BJ (cell line): ENCODE data around the gene SVOPL. TPM values are rescaled to one million over a fixed set of nuclear protein-coding genes. Genes with fewer than 3 reads are reported as not detected.

Source experiments
- CTCF ChIA-PET: fragments of 350-600 bp; formaldehyde crosslinking; extraction: SDS; loops from one replicate; lab custom pipeline; 2021; ENCODE audit warnings: antibody characterized with exemption, inconsistent platforms; lab: Yijun Ruan, JAX
- POLR2A ChIA-PET: fragments of 300-600 bp; sonication (Branson Sonifier 250); formaldehyde crosslinking; extraction: SDS; loops from one replicate; lab custom pipeline; 2021; ENCODE audit warnings: antibody characterized with exemption; lab: Charles Lee
- DNase-seq: peaks from one replicate; pipeline ENCODE4 v3.0.0-alpha.2; 2011; ENCODE audit warnings: low read depth
- H3K27me3 ChIP-seq: 2 replicates; pipeline ENCODE4 v1.6.0; 2011; ENCODE audit warnings: low read length; ENCODE audit not compliant: control insufficient read depth, insufficient read depth
- H3K36me3 ChIP-seq: 2 replicates; pipeline ENCODE4 v1.5.1; 2011; ENCODE audit warnings: low read length; ENCODE audit not compliant: control insufficient read depth, insufficient read depth
- H3K4me3 ChIP-seq: 2 replicates; pipeline ENCODE4 v1.5.1; 2011; ENCODE audit warnings: low read depth, mild to moderate bottlenecking, control low read depth, low read length
- polyA plus RNA-seq: library from polyadenylated mRNA; depleted of rRNA; stranded (reverse); fragments of >200 nt; gene quantifications from 2 replicates; pipeline ENCODE4 v1.2.3, GENCODE V29; 2011
- TF ChIP-seq, protein P1 (sequence below): IDR thresholded peaks from 2 replicates; pipeline ENCODE4 v1.5.1; 2011; ENCODE audit warnings: low read depth, mild to moderate bottlenecking, control low read depth, inconsistent platforms, low read length, moderate library complexity; ENCODE audit not compliant: insufficient read depth

Gene SVOPL
- polyA plus RNA-seq, 1 experiment, result not detected

DNA sequence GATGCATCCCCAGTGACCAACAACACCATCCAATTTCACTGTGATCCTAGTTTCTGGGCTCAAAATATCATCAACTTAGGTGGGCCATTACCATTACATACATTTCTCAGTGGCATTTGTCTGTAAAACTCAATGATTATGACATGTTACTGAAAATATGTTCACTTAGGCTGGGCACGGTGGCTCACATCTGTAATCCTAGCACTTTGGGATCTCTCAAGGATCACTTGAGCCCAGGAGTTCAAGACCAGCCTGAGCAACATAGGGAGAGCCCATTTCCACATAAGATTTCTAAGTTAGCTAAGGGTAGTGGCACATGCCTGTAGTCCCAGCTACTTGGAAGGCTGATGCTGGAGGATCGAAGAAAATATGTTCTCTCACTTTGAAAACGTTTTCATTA, 150.1 kb downstream of the SVOPL start:
- Histone ChIP-seq H3K27me3 (no peaks in the 10 kb centered on the region), H3K4me3 (no peak overlapping the region), H3K36me3 (peaks cover 4% of the 10 kb centered on the region; the same call in 1 of the 2 replicates)
- ChIA-PET POLR2A (no interaction called here), CTCF (no interaction called here)
- no peak for DNase-seq
- TF ChIP-seq, protein P1, sequence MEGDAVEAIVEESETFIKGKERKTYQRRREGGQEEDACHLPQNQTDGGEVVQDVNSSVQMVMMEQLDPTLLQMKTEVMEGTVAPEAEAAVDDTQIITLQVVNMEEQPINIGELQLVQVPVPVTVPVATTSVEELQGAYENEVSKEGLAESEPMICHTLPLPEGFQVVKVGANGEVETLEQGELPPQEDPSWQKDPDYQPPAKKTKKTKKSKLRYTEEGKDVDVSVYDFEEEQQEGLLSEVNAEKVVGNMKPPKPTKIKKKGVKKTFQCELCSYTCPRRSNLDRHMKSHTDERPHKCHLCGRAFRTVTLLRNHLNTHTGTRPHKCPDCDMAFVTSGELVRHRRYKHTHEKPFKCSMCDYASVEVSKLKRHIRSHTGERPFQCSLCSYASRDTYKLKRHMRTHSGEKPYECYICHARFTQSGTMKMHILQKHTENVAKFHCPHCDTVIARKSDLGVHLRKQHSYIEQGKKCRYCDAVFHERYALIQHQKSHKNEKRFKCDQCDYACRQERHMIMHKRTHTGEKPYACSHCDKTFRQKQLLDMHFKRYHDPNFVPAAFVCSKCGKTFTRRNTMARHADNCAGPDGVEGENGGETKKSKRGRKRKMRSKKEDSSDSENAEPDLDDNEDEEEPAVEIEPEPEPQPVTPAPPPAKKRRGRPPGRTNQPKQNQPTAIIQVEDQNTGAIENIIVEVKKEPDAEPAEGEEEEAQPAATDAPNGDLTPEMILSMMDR, result no peak

DNA sequence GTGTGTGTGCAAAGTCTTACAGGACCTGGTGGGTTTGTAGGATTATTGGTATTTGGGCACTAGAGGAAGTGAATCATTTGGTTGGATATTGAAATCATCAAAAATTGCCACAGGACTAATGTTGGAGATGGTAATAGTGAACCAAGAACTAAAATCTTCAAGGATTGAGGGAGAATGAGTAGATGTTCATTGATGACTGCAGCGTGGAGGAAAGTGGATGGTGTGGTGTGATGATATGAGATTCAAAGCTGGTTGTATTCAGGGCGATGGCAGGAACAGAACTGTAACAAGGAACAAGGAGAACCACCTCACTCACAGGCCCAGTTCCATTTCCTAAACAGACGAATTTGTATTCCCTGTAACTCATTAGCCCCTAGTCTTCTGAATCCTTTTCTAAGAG, 150.8 kb downstream of the SVOPL start:
- CTCF ChIA-PET, result no interaction called here
- Histone ChIP-seq H3K36me3 (peaks cover 4% of the 10 kb centered on the region; the same call in 1 of the 2 replicates), H3K27me3 (no peaks in the 10 kb centered on the region), H3K4me3 (no peak overlapping the region)
- DNase-seq, result no peak
- TF ChIP-seq, protein P1, result no peak
- POLR2A ChIA-PET, result no interaction called here

DNA sequence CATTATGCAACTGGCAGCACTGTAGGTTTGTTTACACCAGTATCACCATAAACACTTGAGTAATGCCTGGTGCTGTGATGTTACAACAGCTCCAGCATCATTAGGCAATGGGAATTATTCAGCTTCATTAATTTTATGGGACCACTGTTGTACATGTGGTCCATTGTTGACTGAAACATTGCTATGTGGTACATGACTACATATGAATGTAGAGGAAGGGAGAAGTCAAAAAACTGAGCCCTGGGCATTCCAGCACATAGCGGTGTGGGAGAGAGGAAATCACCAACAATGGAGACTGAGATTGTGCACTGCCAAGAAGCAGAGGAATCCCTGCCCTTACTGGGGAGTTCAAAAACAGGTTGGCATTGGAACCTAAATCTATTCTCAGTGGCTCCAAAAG, 152.1 kb downstream of the SVOPL start:
- Histone ChIP-seq H3K36me3 (peaks cover 2% of the 10 kb centered on the region; the same call in 1 of the 2 replicates), H3K27me3 (no peaks in the 10 kb centered on the region), H3K4me3 (no peak overlapping the region)
- POLR2A ChIA-PET, result no interaction called here
- CTCF ChIA-PET, result no interaction called here
- TF ChIP-seq, protein P1, result no peak
- DNase-seq, result no peak

DNA sequence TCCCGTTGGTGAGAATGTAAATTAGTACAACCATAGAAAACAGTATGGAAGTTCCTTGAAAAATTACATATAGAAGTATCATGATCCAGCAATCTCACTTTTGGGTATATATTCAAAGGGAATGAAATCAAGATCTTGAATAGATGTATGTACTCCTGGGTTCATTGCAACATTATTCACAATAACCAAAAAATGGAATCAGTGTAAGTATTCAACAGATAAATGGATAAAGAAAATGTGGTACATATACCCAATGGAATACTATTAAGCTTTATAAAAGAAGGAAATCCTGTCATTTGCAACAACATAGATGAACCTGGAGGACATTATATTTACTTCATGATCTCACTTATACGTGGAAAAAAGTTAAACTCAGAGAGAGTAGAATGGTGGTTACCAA, 154.3 kb downstream of the SVOPL start:
- H3K36me3 ChIP-seq, result peaks cover 2% of the 10 kb centered on the region; the same call in 1 of the 2 replicates
- POLR2A ChIA-PET, result no interaction called here
- CTCF ChIA-PET, result no interaction called here

DNA sequence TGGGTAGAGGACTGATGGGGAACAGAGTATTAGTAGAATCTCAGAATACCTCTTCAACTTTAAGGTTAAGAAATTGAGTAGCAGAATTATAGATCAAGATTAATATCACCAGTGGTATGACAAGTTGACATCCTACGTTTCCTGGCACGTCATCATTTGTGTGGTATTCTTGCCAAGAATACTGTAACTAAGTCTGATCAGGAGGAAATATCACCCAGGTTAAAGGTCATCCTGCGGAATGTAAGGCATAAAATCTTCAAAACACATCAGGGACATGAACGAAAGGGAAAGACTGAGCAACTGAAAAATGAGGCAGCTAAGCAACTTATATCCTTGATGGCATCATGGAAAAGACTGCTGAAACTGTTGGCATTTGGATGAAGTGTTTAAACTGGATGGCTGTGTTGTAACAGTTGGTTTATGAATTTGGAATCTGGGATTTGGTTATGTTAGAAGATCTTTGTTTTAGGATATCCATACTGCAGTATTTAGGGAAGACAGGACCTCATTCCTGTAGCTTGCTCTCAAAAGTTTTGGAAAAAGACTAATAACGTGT, 155.0 kb downstream of the SVOPL start:
- Histone ChIP-seq H3K4me3 (no peak overlapping the region), H3K27me3 (no peaks in the 10 kb centered on the region), H3K36me3 (peaks cover 2% of the 10 kb centered on the region; the same call in 1 of the 2 replicates)
- DNase-seq, result no peak
- TF ChIP-seq, protein P1, result no peak
- CTCF ChIA-PET, result no interaction called here
- POLR2A ChIA-PET, result no interaction called here

More for the DNA sequence above, 154.3 kb downstream of the SVOPL start:
- no peak overlapping the region for H3K4me3 ChIP-seq
- H3K27me3 ChIP-seq, result no peaks in the 10 kb centered on the region
- TF ChIP-seq, protein P1, result no peak
- no peak for DNase-seq
